ENCODE measurements around the gene NAPA.

Gene NAPA

GRCh38 chr19:47514869-47515588 lies at the start of gene NAPA:
TSS of gene NAPA (minus strand) at chr19:47515063. CDS start at chr19:47514940, 123 bp downstream.
- DNase-seq (ENCODE audit: low spot score), result peak; percentile 100

- no peak for DNase-seq (ENCODE audit: low spot score)
These were observed 49.2 kb upstream of the NAPA start for GRCh38 chr19:47564081-47564480.

- no peak for DNase-seq (ENCODE audit: low spot score)
These were observed 46.7 kb upstream of the NAPA start for GRCh38 chr19:47561440-47562057.

- DNase-seq (ENCODE audit: low spot score), result no peak
These were observed 46.1 kb upstream of the NAPA start for GRCh38 chr19:47560999-47561398.

GRCh38 chr19:47550129-47550528 lies 35.3 kb upstream of the NAPA start:
- no peak for DNase-seq (ENCODE audit: low spot score)

GRCh38 chr19:47549261-47549862 lies 34.5 kb upstream of the NAPA start:
- DNase-seq (ENCODE audit: low spot score), result no peak

- DNase-seq (ENCODE audit: low spot score), result no peak
These were observed 32.3 kb upstream of the NAPA start for GRCh38 chr19:47547199-47547598.

GRCh38 chr19:47545061-47545948 lies 30.4 kb upstream of the NAPA start:
- DNase-seq (ENCODE audit: low spot score), result no peak

GRCh38 chr19:47544476-47544875 lies 29.6 kb upstream of the NAPA start:
- no peak for DNase-seq (ENCODE audit: low spot score)

- DNase-seq (ENCODE audit: low spot score), result no peak
These were observed 29.2 kb upstream of the NAPA start for GRCh38 chr19:47544075-47544474.

- DNase-seq (ENCODE audit: low spot score), result no peak
These were observed 27.2 kb upstream of the NAPA start for GRCh38 chr19:47542030-47542475.

- DNase-seq (ENCODE audit: low spot score), result no peak
These were observed 26.7 kb upstream of the NAPA start for GRCh38 chr19:47541518-47541917.

GRCh38 chr19:47540748-47541147 lies 25.9 kb upstream of the NAPA start:
- DNase-seq (ENCODE audit: low spot score), result no peak

GRCh38 chr19:47539747-47540311 lies 25.0 kb upstream of the NAPA start:
- no peak for DNase-seq (ENCODE audit: low spot score)

GRCh38 chr19:47538812-47539211 lies 23.9 kb upstream of the NAPA start:
- no peak for DNase-seq (ENCODE audit: low spot score)

- DNase-seq (ENCODE audit: low spot score), result no peak
These were observed 22.6 kb upstream of the NAPA start for GRCh38 chr19:47537493-47537892.

GRCh38 chr19:47534628-47535027 lies 19.8 kb upstream of the NAPA start:
- DNase-seq (ENCODE audit: low spot score), result no peak

- DNase-seq (ENCODE audit: low spot score), result no peak
These were observed 17.0 kb upstream of the NAPA start for GRCh38 chr19:47531640-47532387.

GRCh38 chr19:47529018-47529742 lies 14.3 kb upstream of the NAPA start:
- no peak for DNase-seq (ENCODE audit: low spot score)

GRCh38 chr19:47526798-47527197 lies 11.9 kb upstream of the NAPA start:
- DNase-seq (ENCODE audit: low spot score), result no peak

GRCh38 chr19:47523473-47523872 lies 8.6 kb upstream of the NAPA start:
- no peak for DNase-seq (ENCODE audit: low spot score)
